ENCODE data around the gene STRADB.
A peak's percentile ranks its signal among the peaks of the same experiment; 100 is the strongest.
"Not testable (repeated sequence)": the region's sequence is repeated elsewhere in the genome, so short reads cannot be mapped to it uniquely, and the experiment has no call there.

The STRADB gene

GRCh38 chr2:201432038-201432620 lies 19.4 kb upstream of the STRADB start:
- DNase-seq = no peak

- no peak for DNase-seq
Observed at GRCh38 chr2:201432621-201433393, 18.7 kb upstream of the STRADB start.

- DNase-seq = no peak
Observed at GRCh38 chr2:201433394-201433995, 18.0 kb upstream of the STRADB start.

GRCh38 chr2:201436141-201436540 lies 15.4 kb upstream of the STRADB start:
- DNase-seq = no peak

GRCh38 chr2:201439336-201439922 lies 12.1 kb upstream of the STRADB start:
- not testable (repeated sequence) for DNase-seq

- peak; percentile 41 for DNase-seq
Observed at GRCh38 chr2:201440182-201440581, 11.4 kb upstream of the STRADB start.

GRCh38 chr2:201441409-201441808 lies 10.1 kb upstream of the STRADB start:
- DNase-seq = no peak

GRCh38 chr2:201444746-201445465 lies 6.6 kb upstream of the STRADB start:
- no peak for DNase-seq

GRCh38 chr2:201447086-201447485 lies 4.5 kb upstream of the STRADB start:
- peak; percentile 56 for DNase-seq

- DNase-seq = no peak
Observed at GRCh38 chr2:201448061-201448460, 3.5 kb upstream of the STRADB start.

GRCh38 chr2:201448701-201449100 lies 2.8 kb upstream of the STRADB start:
- peak; percentile 63 for DNase-seq

GRCh38 chr2:201450954-201451291 lies 617 bp upstream of the STRADB start:
- peak; percentile 99 for DNase-seq

GRCh38 chr2:201452058-201452921 lies 750 bp downstream of the STRADB start:
- DNase-seq = peak; percentile 67

GRCh38 chr2:201452922-201453643 lies 1.5 kb downstream of the STRADB start:
- peak; percentile 67 for DNase-seq

- no peak for DNase-seq
Observed at GRCh38 chr2:201458381-201458780, 6.8 kb downstream of the STRADB start.

- DNase-seq = no peak
Observed at GRCh38 chr2:201460532-201460931, 9.0 kb downstream of the STRADB start.

- no peak for DNase-seq
Observed at GRCh38 chr2:201464547-201464946, 13.0 kb downstream of the STRADB start.

- DNase-seq = peak; percentile 37
Observed at GRCh38 chr2:201465524-201465971, 14.0 kb downstream of the STRADB start.

GRCh38 chr2:201466050-201466675 lies 14.6 kb downstream of the STRADB start:
- peak; percentile 82 for DNase-seq

- DNase-seq = no peak
Observed at GRCh38 chr2:201467666-201468065, 16.1 kb downstream of the STRADB start.

Data from NCI-H82 (cell line).